GM19351 (cell line): Measurements from ENCODE around the gene ASF1B.
A peak's percentile ranks its signal among the peaks of the same experiment; 100 is the strongest.

ENCODE experiments used
- ATAC-seq: cut with Tn5 transposase; IDR thresholded peaks from one replicate; pipeline ENCODE4 v1.9.1; 2021; ENCODE audit warnings: mild to moderate bottlenecking, moderate library complexity; ENCODE audit not compliant: unreplicated experiment

ASF1B gene

GRCh38 chr19:14112051-14112808 lies 24.2 kb downstream of the ASF1B start:
- no peak for ATAC-seq

GRCh38 chr19:14111486-14111885 lies 24.9 kb downstream of the ASF1B start:
- no peak for ATAC-seq

GRCh38 chr19:14110650-14111049 lies 25.7 kb downstream of the ASF1B start:
- ATAC-seq, result no peak

GRCh38 chr19:14107581-14108461 lies 28.6 kb downstream of the ASF1B start:
- no peak for ATAC-seq

GRCh38 chr19:14106840-14107239 lies 29.5 kb downstream of the ASF1B start:
- no peak for ATAC-seq

GRCh38 chr19:14105680-14106079 lies 30.7 kb downstream of the ASF1B start:
- ATAC-seq, result no peak

GRCh38 chr19:14103310-14103709 lies 33.1 kb downstream of the ASF1B start:
- no peak for ATAC-seq

- no peak for ATAC-seq
Measured at GRCh38 chr19:14102756-14103155, 33.6 kb downstream of the ASF1B start.

- ATAC-seq, result no peak
Measured at GRCh38 chr19:14102102-14102696, 34.2 kb downstream of the ASF1B start.

GRCh38 chr19:14101003-14101545 lies 35.3 kb downstream of the ASF1B start:
- no peak for ATAC-seq

- ATAC-seq, result no peak
Measured at GRCh38 chr19:14097532-14098151, 38.7 kb downstream of the ASF1B start.

GRCh38 chr19:14096272-14096992 lies 40.0 kb downstream of the ASF1B start:
- ATAC-seq, result no peak

GRCh38 chr19:14094854-14095253 lies 41.5 kb downstream of the ASF1B start:
- no peak for ATAC-seq

- no peak for ATAC-seq
Measured at GRCh38 chr19:14093117-14093823, 43.1 kb downstream of the ASF1B start.

- ATAC-seq, result peak; percentile 6
Measured at GRCh38 chr19:14091813-14092462, 44.5 kb downstream of the ASF1B start.

- peak; percentile 62 for ATAC-seq
Measured at GRCh38 chr19:14091081-14091812, 45.1 kb downstream of the ASF1B start.

GRCh38 chr19:14090509-14091080 lies 45.8 kb downstream of the ASF1B start, which contains the start of gene SAMD1:
Gene SAMD1, minus strand, starts transcription at chr19:14090751.
- peak; percentile 41 for ATAC-seq
